K562 (cell line): ENCODE measurements around the gene TRIP12. TPM values are rescaled to one million over a fixed set of nuclear protein-coding genes. Genes with fewer than 3 reads are reported as not detected.

Experiments
- CBX2 ChIP-seq: fragments of 200-600 bp; sonication (generic); IDR thresholded peaks from one replicate; pipeline ENCODE4 v1.6.1; 2012; ENCODE audit warnings: mild to moderate bottlenecking, low read length, inconsistent platforms; ENCODE audit not compliant: insufficient read depth, poor library complexity, severe bottlenecking
- DEAF1 ChIP-seq: fragments of 450-650 bp; formaldehyde crosslinking; IDR thresholded peaks from 2 replicates; pipeline ENCODE4 v1.4.0; 2020; ENCODE audit warnings: mild to moderate bottlenecking, moderate library complexity
- GATAD2A ChIP-seq: fragments of 450-650 bp; IDR thresholded peaks from 2 replicates; pipeline ENCODE4 v1.6.1; 2017
- HDGF ChIP-seq: fragments of 450-650 bp; IDR thresholded peaks from 2 replicates; pipeline ENCODE4 v1.6.1; 2016
- HES1 ChIP-seq: fragments of 450-650 bp; IDR thresholded peaks from 2 replicates; pipeline ENCODE4 v1.6.1; 2016; ENCODE audit warnings: low read depth, mild to moderate bottlenecking, moderate library complexity
- MIER1 ChIP-seq: fragments of 450-650 bp; IDR thresholded peaks from 2 replicates; pipeline ENCODE4 v1.6.1; 2016; ENCODE audit warnings: antibody characterized with exemption, mild to moderate bottlenecking, low read depth
- NFIC ChIP-seq: fragments of 450-650 bp; IDR thresholded peaks from 2 replicates; pipeline ENCODE4 v1.6.1; 2017; ENCODE audit warnings: mild to moderate bottlenecking, inconsistent platforms
- PREB ChIP-seq: sonication (generic); formaldehyde crosslinking; IDR thresholded peaks from 2 replicates; pipeline ENCODE4 v1.8.1; 2023; ENCODE audit warnings: mild to moderate bottlenecking, missing genetic modification reagents
- ZBTB17 ChIP-seq: fragments of 450-650 bp; formaldehyde crosslinking; IDR thresholded peaks from 2 replicates; pipeline ENCODE4 v1.4.0; 2020; ENCODE audit warnings: mild to moderate bottlenecking
- ZBTB40 ChIP-seq, 2 experiments: fragments of 450-650 bp in 1 of 2; sonication (generic) in 1 of 2; formaldehyde crosslinking in 1 of 2; IDR thresholded peaks; 2 replicates each; pipeline versions ENCODE4 v1.7.1 to v1.9.0; 2016 to 2022; ENCODE audit warnings: inconsistent platforms in 1 of 2, mild to moderate bottlenecking in 1 of 2, missing genetic modification reagents in 1 of 2
- polyA plus RNA-seq, 8 experiments: library from polyadenylated mRNA; depleted of rRNA in 4 of 8; stranded (reverse) in 5 of 8; unstranded in 3 of 8; fragments of >200 nt; fragmentation: Nextera tagmentation in 2 of 8; fragmentation: Illumina TruSeq in 1 of 8; extraction: Ambion mirVana in 2 of 8; extraction: Trizol in 1 of 8; gene quantifications; 2 replicates each; pipeline versions ENCODE4 v1.2.1 to v1.2.3, GENCODE V29; 2011 to 2014; ENCODE audit warnings: inconsistent platforms in 1 of 8, missing spikeins in 1 of 8
- total RNA-seq, 7 experiments: library from RNA; depleted of rRNA in 6 of 7; stranded (reverse); fragments of >200 nt in 6 of 7; fragmentation: Illumina TruSeq in 2 of 7; extraction: Trizol in 2 of 7; gene quantifications; 2 replicates each; pipeline versions ENCODE4 v1.2.1 to v1.2.3, GENCODE V29; 2011 to 2021; ENCODE audit warnings: low replicate concordance in 1 of 7
- TF ChIP-seq, protein P1 (sequence below): fragments of 250-450 bp; sonication (Bioruptor Pico); IDR thresholded peaks from 2 replicates; pipeline ENCODE4 v1.5.0; 2020; ENCODE audit warnings: mild to moderate bottlenecking

The TRIP12 gene
- total and polyA plus RNA-seq, 9 of the 15 experiments (the other 6 are each of a cell fraction or from before 2014, with no cell fraction given) = 15.2 to 131 (median 80.1) TPM

DNA sequence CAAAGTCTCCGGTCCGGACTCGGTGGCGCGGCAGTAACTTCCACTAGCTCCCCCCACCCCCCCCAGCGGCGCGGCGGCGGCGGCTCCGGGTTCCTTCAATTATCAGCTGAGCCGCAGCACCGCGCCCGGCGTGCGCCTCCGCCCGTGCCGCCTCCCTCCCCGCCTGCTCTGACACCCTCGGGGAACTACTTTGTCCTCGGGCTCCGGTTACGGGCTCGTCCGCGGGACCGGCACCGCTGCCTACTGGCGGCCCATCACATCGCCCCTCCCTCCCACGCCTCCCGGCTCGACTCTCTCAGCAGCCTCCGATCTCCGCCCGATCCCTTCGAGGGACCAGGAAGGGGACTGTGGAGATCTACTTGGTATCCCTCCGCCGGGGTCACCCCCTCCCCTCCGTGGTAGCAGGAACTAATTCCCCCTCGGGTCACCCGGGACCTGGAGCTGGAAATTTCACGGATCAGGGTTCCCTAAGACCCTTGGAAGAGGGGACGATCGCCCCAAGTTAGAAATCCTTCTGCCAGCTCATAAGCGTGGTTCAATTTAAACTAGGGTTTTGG lies at the start of gene TRIP12 (continued):
- TF ChIP-seq ZBTB40 (IDR thresholded peaks at IDR 0.05) (peak; percentile 84), ZBTB40 (CRISPR knock-in tag; IDR thresholded peaks at IDR 0.05) (no peak), ZBTB17 (CRISPR knock-in tag) (no peak), GATAD2A (peak; percentile 48; the same call in 1 of the 2 replicates), CBX2 (no peak), DEAF1 (CRISPR knock-in tag) (no peak), PREB (CRISPR knock-in tag) (no peak), NFIC (peak; percentile 45), HES1 (no peak; the same call in 1 of the 2 replicates), HDGF (no peak), MIER1 (no peak)
- TF ChIP-seq, protein P1, sequence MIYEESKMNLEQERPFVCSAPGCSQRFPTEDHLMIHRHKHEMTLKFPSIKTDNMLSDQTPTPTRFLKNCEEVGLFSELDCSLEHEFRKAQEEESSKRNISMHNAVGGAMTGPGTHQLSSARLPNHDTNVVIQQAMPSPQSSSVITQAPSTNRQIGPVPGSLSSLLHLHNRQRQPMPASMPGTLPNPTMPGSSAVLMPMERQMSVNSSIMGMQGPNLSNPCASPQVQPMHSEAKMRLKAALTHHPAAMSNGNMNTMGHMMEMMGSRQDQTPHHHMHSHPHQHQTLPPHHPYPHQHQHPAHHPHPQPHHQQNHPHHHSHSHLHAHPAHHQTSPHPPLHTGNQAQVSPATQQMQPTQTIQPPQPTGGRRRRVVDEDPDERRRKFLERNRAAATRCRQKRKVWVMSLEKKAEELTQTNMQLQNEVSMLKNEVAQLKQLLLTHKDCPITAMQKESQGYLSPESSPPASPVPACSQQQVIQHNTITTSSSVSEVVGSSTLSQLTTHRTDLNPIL = no peak
